Occipital lobe (tissue), 2 donors: ENCODE data around the gene KCNMA1. TPM values are rescaled to one million over a fixed set of nuclear protein-coding genes. Genes with fewer than 3 reads are reported as not detected.
"Not testable (repeated sequence)": the region's sequence is repeated elsewhere in the genome, so short reads cannot be mapped to it uniquely, and the experiment has no call there.

Experiments
- DNase-seq: peaks from one replicate; lab custom pipeline; 2025; lab: John Stamatoyannopoulos, UW
- total RNA-seq: library from RNA; depleted of rRNA; stranded (reverse); fragments of >200 nt; gene quantifications from one replicate; pipeline ENCODE4 v1.2.3, GENCODE V29; 2014

The KCNMA1 gene
- total RNA-seq, 1 donor from 2014 or later: 43.0 TPM

GRCh38 chr10:77398986-77399755 lies 238.4 kb downstream of the KCNMA1 start:
- DNase-seq: no peak

- DNase-seq: no peak
These were observed 239.1 kb downstream of the KCNMA1 start for GRCh38 chr10:77398558-77398957.

GRCh38 chr10:77397103-77397502 lies 240.5 kb downstream of the KCNMA1 start:
- no peak for DNase-seq

DNA sequence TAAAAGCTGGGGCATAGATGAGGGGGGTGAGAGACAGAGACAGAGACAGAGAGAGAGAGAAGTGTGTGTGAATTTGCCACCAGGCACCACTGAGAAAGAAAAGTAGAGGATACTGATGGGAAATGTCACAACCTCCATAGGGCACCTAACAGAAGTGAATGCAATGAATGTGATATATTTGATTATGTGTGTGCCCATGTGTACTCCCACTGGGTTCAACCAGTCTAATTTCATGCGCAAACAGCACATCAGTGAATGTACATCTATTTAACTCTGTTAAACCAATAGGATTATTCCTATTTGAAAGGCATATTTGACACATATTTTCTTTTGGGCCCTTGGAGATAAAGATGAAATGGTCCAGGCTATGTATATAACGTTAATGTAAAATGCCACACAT lies 241.3 kb downstream of the KCNMA1 start:
- no peak for DNase-seq

DNA sequence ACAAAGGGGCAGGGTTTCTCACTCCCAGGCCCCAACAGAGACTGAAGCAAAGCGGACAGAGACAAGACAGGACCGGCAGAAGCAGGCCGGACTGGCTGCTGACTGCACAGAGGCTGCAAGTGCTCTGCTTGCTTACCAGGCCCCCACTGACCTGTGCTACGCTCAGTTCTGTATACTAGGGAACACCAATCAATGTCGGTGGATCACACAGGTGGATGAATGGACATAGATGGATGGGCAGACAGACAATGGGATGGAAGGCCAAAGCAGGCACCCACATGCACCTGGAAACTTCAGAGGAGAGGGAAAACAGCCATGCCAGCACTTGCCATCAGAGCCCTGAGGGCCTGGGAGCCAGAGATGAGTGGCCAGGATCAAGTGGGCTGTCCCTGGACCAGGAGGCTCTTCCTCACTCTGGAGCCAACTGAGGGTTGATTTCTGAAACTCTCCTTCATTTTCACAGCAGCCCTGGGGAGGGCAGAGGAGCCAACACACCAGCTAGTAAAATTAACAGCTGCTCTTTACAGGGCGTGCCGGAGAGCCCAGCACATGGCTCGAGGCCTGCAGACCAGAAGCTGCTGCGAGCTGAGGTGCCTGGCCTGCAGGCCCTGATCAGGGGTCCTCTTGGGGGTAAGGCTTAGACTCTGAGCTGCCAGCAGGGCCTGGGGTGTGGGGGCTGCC lies 243.6 kb downstream of the KCNMA1 start:
- DNase-seq: no peak

- no peak for DNase-seq
These were observed 244.2 kb downstream of the KCNMA1 start for GRCh38 chr10:77393411-77393810.

- DNase-seq: peak; percentile 46
These were observed 244.8 kb downstream of the KCNMA1 start for GRCh38 chr10:77392851-77393250.

DNA sequence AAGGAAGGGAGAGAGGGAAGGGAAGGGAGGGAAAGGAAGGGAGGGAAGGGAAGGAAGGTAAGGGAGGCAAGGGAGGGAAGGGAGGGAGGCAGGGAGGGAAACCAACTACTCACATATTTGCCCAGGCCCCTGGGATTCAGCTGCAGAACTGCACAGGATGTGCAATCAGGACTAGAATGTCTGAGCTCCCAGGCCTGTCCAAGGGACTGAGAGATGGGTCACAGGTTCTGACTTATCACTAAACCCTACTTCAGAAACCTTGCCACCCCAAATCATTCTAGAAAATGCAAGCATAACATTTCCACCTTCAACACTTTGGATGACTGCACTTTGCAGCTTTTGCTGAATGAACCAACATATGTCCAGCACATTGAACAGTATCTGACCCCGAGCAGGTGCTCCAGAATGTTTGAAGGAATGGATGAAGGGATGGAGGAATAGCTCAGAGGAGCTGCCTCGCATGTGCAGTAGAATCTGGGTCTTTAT lies 245.3 kb downstream of the KCNMA1 start:
- no peak for DNase-seq

DNA sequence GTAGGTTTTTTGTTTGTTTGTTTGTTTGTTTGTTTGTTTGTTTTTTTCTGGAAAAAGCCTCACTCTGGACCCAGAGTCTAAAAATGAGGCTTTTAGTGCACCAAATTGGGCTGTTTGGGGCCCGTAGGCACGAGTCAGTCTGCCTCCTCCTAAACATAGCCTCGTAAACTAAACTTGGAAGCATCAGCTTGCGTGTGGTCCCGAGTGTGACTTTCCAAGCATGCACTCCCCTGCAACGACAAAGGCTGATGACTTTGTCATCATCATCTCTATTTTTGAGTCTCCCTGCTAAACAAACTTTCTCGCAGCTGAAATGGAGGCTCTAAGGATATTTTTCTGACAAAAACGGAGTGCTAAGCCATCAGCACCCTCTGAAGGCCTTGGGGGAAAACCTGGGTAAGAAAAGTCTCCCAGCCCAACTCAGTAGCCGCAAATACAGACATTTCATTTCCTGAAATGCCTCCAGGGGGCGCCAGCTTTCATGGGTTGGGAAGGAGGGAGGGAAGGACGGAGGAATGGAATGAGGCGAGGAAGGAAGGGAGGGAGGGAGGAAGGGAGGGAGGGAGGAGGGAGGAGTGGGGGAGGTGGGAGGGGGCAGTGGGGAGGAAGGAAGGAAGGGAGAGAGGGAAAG lies 245.9 kb downstream of the KCNMA1 start:
- DNase-seq: peak; percentile 58

DNA sequence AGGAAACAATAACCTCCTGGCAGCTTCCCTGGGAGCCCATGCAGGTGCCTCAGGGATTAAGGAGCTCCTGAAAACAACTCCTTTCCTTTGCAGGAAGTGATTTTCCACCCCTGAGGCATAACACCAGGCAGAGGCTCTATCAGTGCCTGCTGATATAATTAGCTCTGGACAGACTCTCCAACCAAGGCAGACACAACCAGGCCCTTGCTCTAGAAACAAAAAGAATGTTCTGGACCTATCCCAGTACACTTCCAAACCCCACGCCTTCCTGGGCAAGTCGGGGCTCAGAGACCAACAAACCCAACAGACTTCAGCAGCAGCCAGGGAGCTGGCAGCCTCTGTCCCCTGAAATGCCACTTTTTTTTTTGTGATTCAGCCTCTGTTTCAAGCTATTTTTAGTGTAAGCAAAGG lies 247.1 kb downstream of the KCNMA1 start:
- DNase-seq: peak; percentile 15

- DNase-seq: no peak
These were observed 249.0 kb downstream of the KCNMA1 start for GRCh38 chr10:77388571-77389100.

- DNase-seq: not testable (repeated sequence)
These were observed 249.9 kb downstream of the KCNMA1 start for GRCh38 chr10:77387701-77388100.

GRCh38 chr10:77387247-77387646 lies 250.4 kb downstream of the KCNMA1 start:
- DNase-seq: no peak

DNA sequence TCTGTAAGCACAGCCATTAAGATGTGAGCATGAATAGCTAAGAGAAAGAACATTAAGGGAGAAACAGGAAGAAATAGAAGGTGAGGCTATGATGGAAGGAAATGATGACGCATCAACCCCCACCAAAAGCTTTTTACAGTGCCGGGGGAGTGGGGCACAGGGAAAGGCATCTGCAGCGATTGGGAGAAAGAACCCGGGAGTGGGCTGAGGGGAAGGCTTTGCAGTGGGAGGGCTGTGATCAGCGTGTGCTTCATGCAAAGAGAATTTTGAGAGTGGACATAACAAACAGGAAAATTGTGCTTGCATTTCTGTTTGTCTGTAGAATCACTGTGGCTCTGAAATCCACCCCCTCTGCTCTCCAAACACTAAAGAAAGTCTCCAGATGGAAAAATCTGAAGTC lies 250.8 kb downstream of the KCNMA1 start:
- peak; percentile 57 for DNase-seq

GRCh38 chr10:77386365-77386764 lies 251.2 kb downstream of the KCNMA1 start:
- no peak for DNase-seq

DNA sequence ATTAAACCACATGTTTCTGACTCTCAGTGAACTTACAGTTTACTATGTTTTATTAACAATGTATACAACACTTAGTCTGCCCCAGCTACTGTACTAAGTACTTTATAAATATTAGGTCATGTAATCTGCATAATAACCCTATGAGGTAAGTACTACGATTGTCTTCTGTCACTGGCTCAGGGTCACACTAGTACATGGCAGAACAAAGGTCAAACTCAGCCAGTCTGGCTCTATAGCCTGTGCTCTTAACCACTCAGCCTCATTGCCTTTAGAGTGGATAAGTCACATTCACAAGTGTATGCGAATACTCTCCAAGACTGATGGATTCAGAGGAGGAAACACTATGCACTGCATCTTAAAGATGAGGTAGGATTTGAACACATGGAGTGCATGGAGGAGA lies 252.3 kb downstream of the KCNMA1 start:
- no peak for DNase-seq

GRCh38 chr10:77383861-77384553 lies 253.6 kb downstream of the KCNMA1 start:
- peak; percentile 25 for DNase-seq

GRCh38 chr10:77381750-77382149 lies 255.9 kb downstream of the KCNMA1 start:
- no peak for DNase-seq

- DNase-seq: no peak
These were observed 256.9 kb downstream of the KCNMA1 start for GRCh38 chr10:77380723-77381122.

DNA sequence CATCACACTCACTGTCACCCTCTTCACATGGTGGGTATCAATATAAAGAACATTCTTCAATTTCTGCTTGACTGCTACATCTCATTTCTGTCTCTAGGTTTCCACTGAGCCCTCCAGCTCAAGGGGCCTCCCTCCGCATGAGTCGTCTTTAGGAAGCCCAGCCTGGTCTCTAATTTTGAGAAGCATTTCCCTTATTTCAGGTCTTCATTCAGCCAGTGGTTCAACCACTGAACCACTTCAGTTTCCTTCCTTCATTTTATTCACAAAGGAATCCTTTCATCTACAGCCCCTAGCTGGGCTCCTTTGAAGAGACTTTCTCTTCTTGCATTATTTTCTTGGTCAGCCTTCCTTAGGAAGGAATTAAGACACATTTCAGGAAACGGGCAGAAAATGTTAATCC lies 257.4 kb downstream of the KCNMA1 start:
- DNase-seq: no peak
